A549 (cell line): ENCODE data around the gene RSPH6A. TPM values are rescaled to one million over a fixed set of nuclear protein-coding genes. Genes with fewer than 3 reads are reported as not detected.

Experiments used
- ATAC-seq, 2 experiments: fragments of 200-7000 bp in 1 of 2; fragments of >200 bp in 1 of 2; cut with Nextera tagmentation in 1 of 2; cut with Tn5 transposase in 1 of 2; 3 replicates each; pipeline versions ENCODE4 v1.8.0 to v1.9.1; 2018 to 2020; ENCODE audit warnings: mild to moderate bottlenecking in 1 of 2, moderate library complexity in 1 of 2
- CTCF ChIA-PET: fragments of 300-600 bp; sonication (Branson Sonifier 250); formaldehyde crosslinking; extraction: SDS; loops from one replicate; lab custom pipeline; 2021; ENCODE audit warnings: antibody characterized with exemption, inconsistent platforms; lab: Yijun Ruan, JAX
- POLR2A ChIA-PET: fragments of 350-600 bp; formaldehyde crosslinking; extraction: SDS; loops from one replicate; lab custom pipeline; 2021; ENCODE audit warnings: antibody characterized with exemption, inconsistent platforms; lab: Yijun Ruan, JAX
- DNase-seq, 2 experiments: peaks; one replicate each; pipeline versions ENCODE4 v3.0.0 to v3.0.0-alpha.2; 2011 to 2016; ENCODE audit warnings: low read depth in 1 of 2, low spot score in 1 of 2
- FAIRE-seq: peaks from 2 replicates; lab custom pipeline; 2011; peaks lifted over from hg19 to GRCh38; lab: Jason Lieb, UNC
- H3K27ac ChIP-seq, 2 experiments: fragments of >200 bp; sonication (Bioruptor Twin); formaldehyde crosslinking; 3 replicates each; pipeline ENCODE4 v1.5.1; 2016 to 2017
- H3K4me1 ChIP-seq: fragments of >200 bp; sonication (Bioruptor Twin); formaldehyde crosslinking; 3 replicates; pipeline ENCODE4 v1.6.1; 2016
- H3K4me2 ChIP-seq: fragments of >200 bp; sonication (Bioruptor Twin); formaldehyde crosslinking; 3 replicates; pipeline ENCODE4 v1.6.1; 2016
- H3K4me3 ChIP-seq: fragments of >200 bp; sonication (Bioruptor Twin); formaldehyde crosslinking; 3 replicates; pipeline ENCODE4 v1.5.1; 2016
- H3K9me3 ChIP-seq: fragments of >200 bp; sonication (Bioruptor Twin); formaldehyde crosslinking; 3 replicates; pipeline ENCODE4 v1.6.1; 2016
- BCL3 ChIP-seq: fragments of >200 bp; sonication (Bioruptor Twin); formaldehyde crosslinking; IDR thresholded peaks from 3 replicates; pipeline ENCODE4 v1.6.1; 2016
- BHLHE40 ChIP-seq: IDR thresholded peaks from 2 replicates; pipeline ENCODE4 v1.6.1; 2012; ENCODE audit warnings: low read depth, low read length, inconsistent platforms
- CEBPB ChIP-seq, 2 experiments: fragments of >200 bp in 1 of 2; sonication (Bioruptor Twin) in 1 of 2; formaldehyde crosslinking in 1 of 2; IDR thresholded peaks; 2 replicates each; pipeline ENCODE4 v1.6.1; 2012 to 2016
- CHD4 ChIP-seq: fragments of 200-600 bp; sonication (generic); IDR thresholded peaks from 2 replicates; pipeline ENCODE4 v1.6.1; 2016; ENCODE audit warnings: antibody characterized with exemption, mild to moderate bottlenecking, borderline replicate concordance
- EHF ChIP-seq: fragments of 250-450 bp; sonication (Bioruptor Pico); IDR thresholded peaks from 2 replicates; pipeline ENCODE4 v1.5.0; 2020; ENCODE audit warnings: mild to moderate bottlenecking
- ESRRA ChIP-seq: fragments of 150-350 bp; IDR thresholded peaks from 2 replicates; pipeline ENCODE4 v1.6.1; 2014; ENCODE audit warnings: mild to moderate bottlenecking, low read length, borderline replicate concordance
- FOSB ChIP-seq: fragments of 250-450 bp; sonication (Bioruptor Pico); IDR thresholded peaks from 2 replicates; pipeline ENCODE4 v1.5.0; 2020; ENCODE audit warnings: mild to moderate bottlenecking, moderate library complexity
- FOSL2 ChIP-seq, 2 experiments: fragments of 450-650 bp in 1 of 2; fragments of >200 bp in 1 of 2; sonication (Bioruptor Twin) in 1 of 2; formaldehyde crosslinking; IDR thresholded peaks; 2 replicates each; pipeline versions ENCODE4 v1.5.0 to v1.6.1; 2016 to 2020; ENCODE audit warnings: mild to moderate bottlenecking in 1 of 2, moderate library complexity in 1 of 2
- HEYL ChIP-seq: fragments of 250-450 bp; sonication (Bioruptor Pico); IDR thresholded peaks from 2 replicates; pipeline ENCODE4 v1.8.0; 2021; ENCODE audit warnings: mild to moderate bottlenecking, moderate library complexity
- KDM1A ChIP-seq: fragments of 200-600 bp; sonication (generic); IDR thresholded peaks from 2 replicates; pipeline ENCODE4 v1.6.1; 2016; ENCODE audit warnings: low read depth, mild to moderate bottlenecking
- MAFK ChIP-seq: fragments of 450-650 bp; IDR thresholded peaks from 2 replicates; pipeline ENCODE4 v1.6.1; 2014; ENCODE audit not compliant: partially characterized antibody
- MAX ChIP-seq: IDR thresholded peaks from 2 replicates; pipeline ENCODE4 v1.6.1; 2012
- NFE2L2 ChIP-seq: fragments of 150-350 bp; conservative IDR thresholded peaks from 2 replicates; pipeline ENCODE4 v1.6.1; 2014; ENCODE audit warnings: low read length
- NPAS2 ChIP-seq: fragments of 250-450 bp; sonication (Bioruptor Pico); IDR thresholded peaks from 2 replicates; pipeline ENCODE4 v1.8.0; 2022; ENCODE audit warnings: mild to moderate bottlenecking, moderate library complexity, borderline replicate concordance
- PHF8 ChIP-seq: fragments of 200-600 bp; sonication (generic); IDR thresholded peaks from 2 replicates; pipeline ENCODE4 v1.6.1; 2016; ENCODE audit warnings: low read depth, mild to moderate bottlenecking, antibody characterized with exemption, moderate library complexity, borderline replicate concordance
- SMC3 ChIP-seq: fragments of >200 bp; sonication (Bioruptor Twin); formaldehyde crosslinking; IDR thresholded peaks from 3 replicates; pipeline ENCODE4 v1.6.1; 2018; ENCODE audit warnings: inconsistent platforms
- ZC3H11A ChIP-seq: fragments of 450-650 bp; IDR thresholded peaks from 2 replicates; pipeline ENCODE4 v1.6.1; 2014; ENCODE audit warnings: antibody characterized with exemption, mild to moderate bottlenecking
- ZNF302 ChIP-seq: fragments of 250-450 bp; sonication (Bioruptor Pico); IDR thresholded peaks from 2 replicates; pipeline ENCODE4 v1.9.0; 2021; ENCODE audit warnings: inconsistent platforms, mild to moderate bottlenecking, moderate library complexity
- ZSCAN20 ChIP-seq: fragments of 250-450 bp; sonication (Bioruptor Pico); IDR thresholded peaks from 2 replicates; pipeline ENCODE4 v1.8.0; 2022; ENCODE audit warnings: mild to moderate bottlenecking, moderate library complexity
- WGBS: methylation state at CpG from one replicate; pipeline ENCODE4 v1.1.6; 2017; ENCODE audit errors: missing lambda C conversion rate; 5-methylcytosine and 5-hydroxymethylcytosine counted together
- polyA plus RNA-seq, 4 experiments: library from polyadenylated mRNA; depleted of rRNA in 3 of 4; stranded (reverse); fragments of >200 nt; fragmentation: RNase III in 1 of 4; extraction: RNeasy Plus Mini Kit Qiagen cat#74134 plus additional on column Dnase treatment in 1 of 4; gene quantifications; 2 replicates in 3 of 4; 3 replicates in 1 of 4; pipeline ENCODE4 v1.2.3, GENCODE V29; 2011 to 2017
- TF ChIP-seq, protein P1 (sequence below): fragments of >200 bp; sonication (Bioruptor Twin); formaldehyde crosslinking; IDR thresholded peaks from 3 replicates; pipeline ENCODE4 v1.5.1; 2016
- TF ChIP-seq, protein P2 (sequence below): fragments of 150-350 bp; IDR thresholded peaks from 2 replicates; pipeline ENCODE4 v1.6.1; 2014; ENCODE audit warnings: low read depth, mild to moderate bottlenecking, low read length

RSPH6A gene
- polyA plus RNA-seq, 2 of the 4 experiments (the other 2 are of a cell fraction), result not detected

DNA sequence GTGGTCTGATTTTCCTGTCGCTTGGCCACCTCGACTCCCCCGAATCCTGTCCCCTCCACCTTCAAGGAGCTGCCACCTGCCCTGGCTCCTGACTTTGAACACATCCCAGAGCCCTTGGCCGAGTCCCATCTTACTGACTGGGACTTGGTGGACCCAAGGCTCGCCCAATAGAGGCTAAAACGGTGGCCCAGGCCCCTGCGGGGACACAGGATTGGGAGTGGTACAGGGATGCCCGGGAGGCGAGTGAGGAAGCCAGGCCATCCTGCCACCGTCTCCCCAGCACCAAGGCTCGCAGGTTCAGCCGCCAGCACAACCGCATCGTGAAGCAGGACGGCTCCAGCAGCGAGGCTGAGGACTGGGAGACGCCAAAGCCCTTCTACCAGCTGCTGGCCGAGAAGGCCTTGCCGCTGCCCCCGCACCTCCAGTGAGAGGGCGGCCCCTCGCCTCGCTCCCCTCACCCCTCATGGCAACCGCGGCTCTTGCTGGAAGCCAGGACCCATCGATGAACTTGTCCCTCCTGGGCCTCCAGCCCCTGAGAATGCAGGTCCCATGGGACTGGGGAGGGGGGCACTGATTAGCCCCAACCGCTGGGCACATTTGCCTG is 51.3 kb downstream of the RSPH6A start:
- FAIRE-seq (no peak), ATAC-seq (no peak), DNase-seq (no peak)
- WGBS, result 86% methylated on average over 26 of the region's 27 CpGs
- Histone ChIP-seq H3K4me1 (peaks cover 13% of the 10 kb centered on the region), H3K4me2 (no peak overlapping the region)
- ChIA-PET POLR2A (interaction anchor here (1.2 kb wide), 1 partner anchor 11 kb away, joined by 3 read pairs; no protein-coding TSS in a partner anchor), CTCF (interaction anchor here (1.1 to 74.3 kb wide), 8 partner anchors 9 to 88 kb away, joined by 3 to 2204 read pairs (median 6); partner anchors contain the start of genes DMPK, DMWD, QPCTL and RSPH6A)
- TF ChIP-seq CEBPB (IDR thresholded peaks at IDR 0.05), result no peak
- TF ChIP-seq MAFK, result no peak
- no peak for TF ChIP-seq HEYL (CRISPR knock-in tag)
- TF ChIP-seq, protein P1, sequence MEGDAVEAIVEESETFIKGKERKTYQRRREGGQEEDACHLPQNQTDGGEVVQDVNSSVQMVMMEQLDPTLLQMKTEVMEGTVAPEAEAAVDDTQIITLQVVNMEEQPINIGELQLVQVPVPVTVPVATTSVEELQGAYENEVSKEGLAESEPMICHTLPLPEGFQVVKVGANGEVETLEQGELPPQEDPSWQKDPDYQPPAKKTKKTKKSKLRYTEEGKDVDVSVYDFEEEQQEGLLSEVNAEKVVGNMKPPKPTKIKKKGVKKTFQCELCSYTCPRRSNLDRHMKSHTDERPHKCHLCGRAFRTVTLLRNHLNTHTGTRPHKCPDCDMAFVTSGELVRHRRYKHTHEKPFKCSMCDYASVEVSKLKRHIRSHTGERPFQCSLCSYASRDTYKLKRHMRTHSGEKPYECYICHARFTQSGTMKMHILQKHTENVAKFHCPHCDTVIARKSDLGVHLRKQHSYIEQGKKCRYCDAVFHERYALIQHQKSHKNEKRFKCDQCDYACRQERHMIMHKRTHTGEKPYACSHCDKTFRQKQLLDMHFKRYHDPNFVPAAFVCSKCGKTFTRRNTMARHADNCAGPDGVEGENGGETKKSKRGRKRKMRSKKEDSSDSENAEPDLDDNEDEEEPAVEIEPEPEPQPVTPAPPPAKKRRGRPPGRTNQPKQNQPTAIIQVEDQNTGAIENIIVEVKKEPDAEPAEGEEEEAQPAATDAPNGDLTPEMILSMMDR, result no peak
- TF ChIP-seq MAX, result no peak
- no peak for TF ChIP-seq ZSCAN20
- no peak for TF ChIP-seq FOSL2 (IDR thresholded peaks at IDR 0.05)
- TF ChIP-seq FOSL2 (CRISPR knock-in tag; IDR thresholded peaks at IDR 0.05), result no peak
- no peak for TF ChIP-seq ESRRA
- TF ChIP-seq BCL3, result no peak
- TF ChIP-seq KDM1A, result no peak
- TF ChIP-seq, all 56 proteins: peak for 0
- no peaks in the 10 kb centered on the region for H3K9me3 ChIP-seq
- no peak overlapping the region for H3K4me3 ChIP-seq
- no peak overlapping the region for H3K27ac ChIP-seq

- DNase-seq (no peak), FAIRE-seq (no peak), ATAC-seq (no peak)
- CTCF ChIA-PET, result interaction anchor here (1.1 to 74.3 kb wide), 9 partner anchors 8 to 89 kb away, joined by 3 to 2204 read pairs (median 6); partner anchors contain the start of genes DMPK, DMWD, QPCTL and RSPH6A
- WGBS, result 86% methylated on average over 14 of the region's 15 CpGs
- POLR2A ChIA-PET, result no interaction called here
- peaks cover 13% of the 10 kb centered on the region for H3K4me1 ChIP-seq
- no peak overlapping the region for H3K4me2 ChIP-seq
- TF ChIP-seq SMC3 (no peak), NPAS2 (CRISPR knock-in tag) (no peak), ESRRA (no peak), ZNF302 (CRISPR knock-in tag) (no peak), PHF8 (no peak), BHLHE40 (no peak), EHF (CRISPR knock-in tag) (no peak), MAX (no peak), CHD4 (no peak), NFE2L2 (no peak), ZC3H11A (no peak), FOSL2 (IDR thresholded peaks at IDR 0.05) (no peak), FOSL2 (CRISPR knock-in tag; IDR thresholded peaks at IDR 0.05) (no peak), FOSB (no peak)
- TF ChIP-seq, protein P2, sequence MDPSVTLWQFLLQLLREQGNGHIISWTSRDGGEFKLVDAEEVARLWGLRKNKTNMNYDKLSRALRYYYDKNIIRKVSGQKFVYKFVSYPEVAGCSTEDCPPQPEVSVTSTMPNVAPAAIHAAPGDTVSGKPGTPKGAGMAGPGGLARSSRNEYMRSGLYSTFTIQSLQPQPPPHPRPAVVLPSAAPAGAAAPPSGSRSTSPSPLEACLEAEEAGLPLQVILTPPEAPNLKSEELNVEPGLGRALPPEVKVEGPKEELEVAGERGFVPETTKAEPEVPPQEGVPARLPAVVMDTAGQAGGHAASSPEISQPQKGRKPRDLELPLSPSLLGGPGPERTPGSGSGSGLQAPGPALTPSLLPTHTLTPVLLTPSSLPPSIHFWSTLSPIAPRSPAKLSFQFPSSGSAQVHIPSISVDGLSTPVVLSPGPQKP, result no peak
- no peak overlapping the region for H3K27ac ChIP-seq
- H3K9me3 ChIP-seq, result no peaks in the 10 kb centered on the region
- H3K4me3 ChIP-seq, result no peak overlapping the region
Observed at GRCh38 chr19:45762870-45763631, 52.1 kb downstream of the RSPH6A start.
